Measurements from ENCODE around the gene NELL1.

The NELL1 gene

DNA sequence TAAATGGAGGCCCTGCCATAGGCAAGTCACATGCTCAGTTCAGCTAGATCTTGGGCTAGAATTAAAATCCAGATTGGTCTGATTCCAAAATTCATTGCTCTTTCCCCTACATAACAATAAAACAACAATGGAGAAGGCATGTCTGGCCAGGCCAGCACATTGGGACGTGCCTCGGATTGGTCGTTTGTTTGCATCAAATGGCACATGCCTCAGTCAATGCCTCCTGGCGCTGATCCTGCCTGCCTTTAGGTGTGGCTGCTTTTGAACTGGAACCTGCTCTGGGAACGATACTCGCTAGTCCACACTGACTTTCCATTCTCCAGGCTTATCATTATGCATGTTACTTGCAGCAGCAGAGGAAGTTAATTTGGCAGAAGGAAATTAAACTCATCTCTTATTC, 322.1 kb downstream of the NELL1 start:
- no peak for FAIRE-seq

DNA sequence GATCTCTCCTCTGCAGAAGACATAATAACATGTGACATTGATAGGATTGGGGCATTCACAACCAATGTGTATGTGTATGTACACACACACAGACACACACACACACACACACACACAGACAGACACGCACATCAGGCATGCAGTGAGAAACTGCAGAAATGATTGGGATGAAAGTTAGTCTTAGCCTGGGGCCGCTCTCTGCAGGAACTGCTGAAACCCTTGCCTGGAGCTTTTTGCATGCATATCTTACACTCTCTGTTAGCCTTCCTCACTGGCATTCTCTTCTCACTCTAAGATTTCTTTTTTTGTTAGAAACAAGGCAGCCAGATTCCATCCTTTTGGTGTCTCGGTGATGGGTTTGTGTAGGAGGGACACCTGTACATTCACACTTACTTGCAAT, 337.9 kb downstream of the NELL1 start:
- FAIRE-seq = no peak

DNA sequence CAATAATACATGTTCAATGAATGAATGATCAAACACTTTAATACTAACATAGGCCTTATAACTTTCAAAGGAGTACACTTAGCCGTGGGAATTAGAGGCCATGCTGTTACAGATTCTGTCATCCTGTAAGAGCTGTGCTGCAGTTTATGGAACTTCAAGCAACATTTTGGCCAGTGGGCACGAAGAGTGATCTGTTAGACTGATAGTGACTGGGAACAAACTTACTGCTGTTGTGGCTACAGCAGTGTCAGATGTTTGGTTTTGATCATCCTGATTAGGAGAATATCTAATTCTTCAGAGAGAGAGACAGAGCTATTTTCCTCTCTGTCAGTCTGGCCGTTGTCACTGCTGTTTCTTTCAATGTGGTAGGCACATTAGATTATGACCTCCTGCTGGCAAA, 348.9 kb downstream of the NELL1 start:
- FAIRE-seq = no peak

DNA sequence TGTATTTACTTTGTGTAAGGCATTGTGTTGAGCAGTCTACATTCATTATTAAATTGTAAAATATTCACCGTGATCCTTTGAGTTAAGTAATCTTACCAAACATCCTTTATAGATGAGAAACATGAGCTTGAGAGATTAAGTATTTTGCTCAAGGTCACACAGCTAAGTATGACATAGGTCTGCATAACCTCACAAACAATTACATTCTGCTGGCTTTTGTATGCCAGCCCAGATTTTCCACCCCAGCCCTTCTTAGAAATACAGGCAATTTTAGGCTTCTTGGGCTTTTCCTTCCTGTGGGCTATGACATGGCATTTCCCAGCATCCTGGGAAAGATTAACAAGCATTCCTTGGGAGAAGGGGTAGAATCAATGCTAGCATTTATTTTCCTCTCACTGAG, 357.3 kb downstream of the NELL1 start:
- FAIRE-seq = no peak

DNA sequence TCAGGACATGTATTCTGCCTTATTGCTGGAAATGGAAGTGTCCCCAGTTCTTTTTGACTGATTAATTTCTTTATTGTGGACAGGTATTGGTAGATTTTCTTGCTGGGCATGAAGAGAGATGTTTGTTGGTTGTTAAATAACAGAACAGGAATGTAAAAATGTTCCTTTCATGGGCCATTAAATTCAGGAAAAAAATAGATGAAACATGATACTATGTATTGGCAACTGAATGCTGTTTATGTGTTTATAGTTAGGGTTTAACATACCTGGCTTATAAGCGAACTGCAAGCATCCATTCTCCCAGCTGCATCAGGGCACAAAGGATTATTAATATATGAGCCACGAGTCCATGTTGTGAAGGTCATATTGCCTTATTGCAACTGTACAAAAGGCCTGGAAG, 368.5 kb downstream of the NELL1 start:
- no peak for FAIRE-seq

DNA sequence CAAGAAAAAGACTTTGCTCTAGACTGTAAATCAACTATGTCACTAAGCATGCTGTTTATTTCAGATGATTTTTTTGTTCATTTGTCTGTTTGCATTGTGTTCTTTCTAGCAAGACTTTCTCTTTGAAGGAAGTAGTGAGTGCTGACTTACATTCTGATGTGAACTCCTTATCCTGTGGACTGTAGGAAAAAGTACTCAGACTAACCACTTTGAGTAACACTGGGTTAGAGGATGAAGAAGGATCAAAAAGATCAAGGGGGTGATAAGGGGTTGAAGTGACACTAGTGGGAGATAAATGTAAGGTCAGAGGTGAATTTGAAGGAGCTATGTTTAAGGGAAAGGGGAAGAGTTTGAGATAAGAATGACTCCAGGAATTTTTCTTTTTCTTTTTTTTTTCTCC, 369.4 kb downstream of the NELL1 start:
- no peak for FAIRE-seq

DNA sequence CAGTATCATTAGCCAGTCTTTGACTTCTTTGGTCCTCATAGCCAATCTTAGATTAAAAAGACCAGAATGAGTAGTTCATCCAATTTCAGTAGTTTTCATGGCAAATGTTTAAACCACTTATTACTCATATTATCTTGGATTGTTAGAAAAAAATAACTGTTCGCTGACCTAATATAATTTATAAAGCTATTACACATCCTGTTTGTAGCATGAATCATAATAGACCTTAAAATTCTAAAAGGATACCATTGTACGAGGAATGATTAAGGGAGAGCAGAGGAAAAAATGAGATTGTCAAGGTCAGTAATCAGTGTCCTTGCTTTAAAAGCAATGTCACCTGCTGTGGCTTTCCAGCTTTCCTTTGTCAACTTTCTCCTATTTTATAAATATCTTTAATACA, 371.2 kb downstream of the NELL1 start:
- no peak for FAIRE-seq

DNA sequence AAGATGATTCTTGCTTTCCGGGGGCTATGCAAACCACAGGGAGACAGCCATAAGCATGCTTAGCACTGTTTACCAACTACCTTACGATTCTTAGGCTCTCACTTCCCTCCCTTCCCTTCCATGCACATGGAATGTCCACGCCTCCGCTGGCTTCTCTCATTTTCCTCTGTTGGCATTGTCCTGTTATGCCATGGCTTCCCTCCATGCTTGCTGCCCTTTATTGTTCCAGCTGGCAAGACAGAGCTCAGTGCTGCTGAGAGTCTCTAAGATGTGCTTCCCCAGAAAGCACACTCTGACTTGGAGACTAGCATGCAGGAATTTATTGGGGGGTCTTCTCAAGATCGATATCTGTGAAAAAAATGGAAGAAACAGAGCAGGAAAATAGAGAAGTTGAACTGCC, 379.2 kb downstream of the NELL1 start:
- no peak for FAIRE-seq

DNA sequence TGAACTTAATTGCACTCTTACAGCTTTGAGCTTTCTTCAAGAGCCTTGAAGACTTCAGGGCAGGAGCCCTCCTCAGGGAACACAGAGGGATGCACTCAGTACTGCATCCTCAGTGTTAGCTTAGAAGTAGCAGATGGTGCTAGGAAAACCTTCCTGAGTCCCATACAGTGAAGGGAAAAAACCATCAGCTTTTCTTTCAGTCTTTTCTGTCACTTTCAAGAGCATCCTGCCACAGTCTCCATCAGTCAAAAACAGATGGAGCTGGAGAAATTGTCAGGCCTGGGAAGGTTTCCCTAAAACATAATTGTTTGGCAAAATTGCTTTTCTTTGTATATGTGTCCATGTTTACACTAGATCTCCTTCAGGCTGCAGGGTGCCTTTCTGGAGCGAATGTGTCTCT, 384.1 kb downstream of the NELL1 start:
- FAIRE-seq = no peak

DNA sequence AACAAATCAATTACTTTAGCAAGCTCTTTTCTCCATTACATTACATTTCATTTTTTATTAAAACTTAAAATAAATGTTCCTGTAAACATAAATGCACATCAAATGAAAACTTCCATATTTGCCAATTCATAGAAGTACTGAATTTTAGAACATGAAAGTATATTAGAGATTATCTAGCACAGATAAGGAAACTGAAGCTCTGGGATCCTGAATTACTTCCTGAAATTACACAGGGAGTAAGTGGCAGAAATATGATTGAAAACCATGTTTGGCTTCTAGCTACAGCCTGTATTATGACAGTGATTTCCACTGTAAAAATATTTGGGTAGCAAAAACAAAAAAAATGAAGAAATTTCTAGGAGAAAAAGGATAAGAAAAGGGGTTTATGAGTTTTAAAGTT, 387.3 kb downstream of the NELL1 start:
- FAIRE-seq = no peak

DNA sequence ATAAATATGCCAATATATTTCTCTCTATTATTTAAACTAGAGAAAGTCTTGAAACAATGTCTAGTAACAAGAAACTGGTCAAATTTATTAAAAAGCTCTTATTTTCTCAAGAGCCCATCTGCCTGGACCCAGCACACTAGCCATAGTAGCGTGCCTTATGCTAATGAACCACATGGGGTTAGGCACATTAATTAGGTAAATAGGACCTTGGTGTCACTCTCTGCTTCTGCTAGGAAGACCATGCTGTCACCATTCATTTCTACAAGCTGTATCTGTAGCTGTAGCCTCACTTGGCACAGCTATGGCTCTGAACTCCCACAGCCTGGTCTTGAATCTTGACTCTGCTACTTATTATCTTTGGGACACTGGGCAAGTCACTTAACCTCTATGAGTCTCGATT, 390.5 kb downstream of the NELL1 start:
- no peak for FAIRE-seq

DNA sequence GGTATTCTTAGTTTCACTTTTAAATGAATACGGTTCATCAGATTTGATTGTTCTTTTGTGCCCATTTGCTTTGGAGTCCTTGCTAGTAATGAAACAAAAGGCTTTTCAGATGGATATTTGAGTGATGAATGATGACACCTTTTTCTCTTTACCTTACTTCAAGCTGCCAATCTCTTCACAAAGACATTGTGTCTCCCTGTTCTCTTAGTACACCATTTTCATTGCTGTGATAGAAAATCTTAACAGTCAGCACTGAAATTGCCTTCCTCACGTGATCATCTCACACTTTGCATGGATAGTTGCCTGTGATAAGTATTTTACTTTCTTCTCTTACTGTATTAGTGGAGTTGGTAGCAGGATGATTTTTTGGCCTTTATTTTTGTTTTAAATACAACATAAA, 396.6 kb downstream of the NELL1 start:
- no peak for FAIRE-seq

DNA sequence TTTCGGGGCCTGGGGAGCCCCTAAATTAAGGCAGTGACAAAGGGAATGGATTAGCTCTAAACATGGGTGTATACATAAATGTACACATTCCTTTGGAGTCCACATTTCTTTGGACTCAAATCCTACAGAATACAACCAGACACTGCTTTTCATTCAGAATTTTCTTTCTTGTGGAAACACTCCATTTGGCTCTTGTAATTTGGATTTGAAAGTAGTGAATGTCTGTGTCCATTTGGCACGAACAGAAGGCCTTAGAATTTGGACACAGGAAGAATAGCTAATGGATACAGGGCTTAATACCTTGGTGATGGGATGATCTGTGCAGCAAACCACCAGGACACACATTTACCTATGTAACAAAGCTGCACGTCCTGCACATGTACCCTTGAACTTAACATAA, 399.5 kb downstream of the NELL1 start:
- no peak for FAIRE-seq

DNA sequence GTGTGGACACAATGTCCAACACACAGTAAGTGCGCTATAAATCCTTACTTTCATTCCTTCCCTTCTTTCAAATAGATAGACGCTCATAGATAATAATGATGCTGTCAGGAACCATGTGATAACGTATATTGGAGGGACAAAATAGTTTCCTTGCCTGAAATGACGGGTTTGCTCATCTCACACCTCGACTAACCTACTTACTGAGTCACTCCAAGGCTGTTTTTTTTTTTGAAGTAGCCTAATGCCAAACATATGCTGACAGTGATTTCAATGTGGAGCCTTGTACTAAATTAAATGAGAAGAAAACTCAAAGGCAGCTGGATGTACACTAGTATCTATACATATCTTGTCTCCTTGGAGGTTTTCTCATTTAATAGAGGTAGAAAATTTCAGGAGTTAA, 400.5 kb downstream of the NELL1 start:
- no peak for FAIRE-seq

DNA sequence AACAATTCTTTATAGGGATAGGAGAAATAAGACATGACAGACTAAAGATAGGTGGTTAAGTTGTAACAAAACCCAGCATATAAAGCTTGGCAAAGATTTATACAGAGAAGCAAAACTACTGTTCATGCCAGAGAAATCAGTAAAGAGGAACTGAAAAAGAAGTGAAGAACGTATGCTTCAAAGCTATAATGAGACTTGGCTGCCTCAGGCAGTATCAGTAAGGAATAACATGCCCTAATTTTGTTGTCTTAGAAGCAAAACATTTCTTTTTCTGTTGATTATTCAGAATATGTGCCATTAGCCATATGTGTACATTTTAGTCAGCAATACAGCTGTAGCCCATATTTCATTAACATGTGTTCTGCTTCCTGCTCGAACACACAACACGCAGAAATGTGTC, 403.2 kb downstream of the NELL1 start:
- FAIRE-seq = no peak

DNA sequence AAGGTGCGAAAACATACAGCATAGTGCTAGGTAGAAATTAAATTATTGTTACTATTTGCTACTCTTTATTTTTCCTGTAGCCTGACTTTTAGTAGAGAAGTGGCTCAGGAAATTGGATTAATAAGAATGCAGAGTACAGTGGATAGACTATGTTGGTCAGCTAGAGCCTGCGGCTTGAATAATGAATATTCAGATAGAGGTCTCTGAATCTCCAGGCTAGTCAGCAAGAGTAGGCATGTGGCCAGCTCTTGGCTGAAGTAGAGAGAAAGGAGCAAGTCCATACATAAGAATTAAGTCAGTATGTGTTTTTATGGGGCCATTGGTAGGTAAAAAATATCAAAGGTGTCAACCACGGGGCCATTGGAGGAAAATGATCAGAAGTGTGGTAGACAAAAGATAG, 413.5 kb downstream of the NELL1 start:
- no peak for FAIRE-seq

DNA sequence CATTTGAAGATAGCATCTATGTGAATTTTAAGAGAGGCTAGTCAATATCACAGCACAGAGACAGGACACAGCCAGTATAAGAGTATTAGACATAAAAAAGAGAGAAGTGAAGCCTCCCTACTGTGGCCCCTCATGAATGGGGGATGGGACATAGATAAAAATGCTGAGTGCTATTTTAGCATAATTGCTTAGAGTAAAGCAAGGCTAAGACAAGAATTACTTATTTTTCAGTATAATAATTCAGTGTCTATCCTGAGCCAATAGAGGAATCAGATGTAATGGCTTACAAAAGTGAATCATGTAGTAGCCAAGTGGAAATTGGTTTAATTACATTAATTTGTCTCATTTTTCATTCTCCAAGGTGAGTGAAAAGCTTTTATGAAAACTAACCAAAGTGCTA, 419.5 kb downstream of the NELL1 start:
- no peak for FAIRE-seq

DNA sequence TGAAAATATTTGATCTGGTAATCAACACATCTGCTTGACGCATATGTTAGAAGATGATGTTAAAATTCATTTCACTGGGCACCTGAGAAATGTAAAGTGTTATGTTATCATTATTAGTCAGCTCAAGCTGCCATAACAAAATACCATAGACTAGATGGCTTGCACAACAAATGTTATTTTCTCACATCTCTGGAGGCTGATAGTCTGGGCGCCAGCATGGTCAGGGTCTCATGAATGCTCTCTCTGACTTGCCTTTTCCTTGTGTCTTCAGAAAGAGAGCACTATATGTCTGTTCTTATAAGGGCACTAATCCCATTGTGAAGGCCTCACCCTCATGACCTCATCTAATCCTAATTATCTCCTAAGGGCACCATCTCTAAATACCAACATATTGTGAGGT, 435.3 kb downstream of the NELL1 start:
- no peak for FAIRE-seq

DNA sequence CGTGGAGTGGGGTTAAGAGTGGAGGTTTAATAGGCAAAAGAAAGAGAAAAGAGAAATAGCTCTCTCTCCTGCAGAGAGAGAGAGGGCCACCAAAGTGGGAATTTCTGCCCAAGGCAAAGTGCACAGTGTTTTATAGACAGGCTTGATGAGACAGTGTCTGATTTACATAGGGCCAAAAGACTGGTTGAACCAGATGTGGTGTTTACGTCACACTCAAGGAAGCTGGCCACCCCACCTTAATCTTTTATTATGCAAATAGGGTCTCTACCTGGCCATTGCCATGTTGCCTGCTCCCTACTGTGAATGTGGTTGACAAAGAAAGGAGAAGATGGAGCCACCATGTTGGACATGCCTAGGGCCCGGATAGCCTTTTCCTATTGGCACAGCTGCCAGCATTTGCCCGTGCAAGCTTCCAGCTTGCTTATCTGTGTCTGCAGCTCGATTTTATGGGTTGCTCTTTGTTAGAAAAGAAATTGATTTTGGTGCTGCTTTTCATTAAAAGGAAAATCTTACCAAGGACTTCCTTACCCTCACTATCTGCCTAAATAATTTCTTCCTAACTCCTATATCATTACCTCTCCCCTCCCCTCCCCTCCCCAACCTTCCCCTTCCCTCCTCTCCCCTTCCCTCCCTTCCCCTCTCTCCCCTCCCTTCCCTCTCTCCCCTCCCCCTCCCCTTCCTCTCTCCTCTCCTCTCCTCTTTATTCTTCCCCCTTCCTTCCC, 436.0 kb downstream of the NELL1 start:
- no peak for FAIRE-seq

DNA sequence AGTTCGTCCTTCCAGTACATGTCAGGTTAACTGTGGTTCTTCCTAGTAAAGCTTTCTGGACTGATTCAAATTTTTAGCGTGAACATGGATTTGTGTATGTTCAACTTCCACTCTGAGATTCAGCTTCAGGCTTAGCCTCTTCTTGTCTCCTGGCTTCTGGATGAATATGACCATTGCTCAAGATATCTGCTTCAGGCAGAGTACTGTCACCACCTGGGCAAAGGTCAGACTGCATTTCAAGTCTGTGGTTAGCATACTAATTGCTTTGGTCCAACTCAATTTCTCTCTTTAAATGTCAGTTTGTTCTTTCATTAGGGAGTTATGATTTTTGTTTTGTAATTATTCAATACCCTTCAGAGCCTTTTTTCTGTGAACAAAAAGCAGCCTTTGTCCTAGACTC, 440.0 kb downstream of the NELL1 start:
- no peak for FAIRE-seq

DNA sequence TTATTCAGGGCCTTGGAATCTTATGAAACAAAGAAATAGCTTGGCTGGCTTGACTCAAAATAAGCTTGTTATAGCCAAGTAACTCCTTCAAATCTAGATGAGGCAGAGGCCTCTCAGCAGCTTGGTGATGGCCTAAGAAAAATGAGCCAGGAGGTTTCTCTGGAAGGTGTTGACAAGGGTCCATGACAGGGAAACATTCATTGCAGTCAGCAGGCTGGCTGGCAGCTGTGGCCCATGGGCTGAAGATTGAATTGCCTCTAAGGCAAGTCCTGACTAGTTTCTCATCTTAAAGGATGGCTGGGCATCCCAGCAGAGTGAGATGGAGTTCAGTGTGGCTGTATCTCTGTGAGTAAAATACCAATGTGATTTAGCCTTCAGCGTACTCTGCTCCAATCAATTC, 441.0 kb downstream of the NELL1 start:
- no peak for FAIRE-seq

DNA sequence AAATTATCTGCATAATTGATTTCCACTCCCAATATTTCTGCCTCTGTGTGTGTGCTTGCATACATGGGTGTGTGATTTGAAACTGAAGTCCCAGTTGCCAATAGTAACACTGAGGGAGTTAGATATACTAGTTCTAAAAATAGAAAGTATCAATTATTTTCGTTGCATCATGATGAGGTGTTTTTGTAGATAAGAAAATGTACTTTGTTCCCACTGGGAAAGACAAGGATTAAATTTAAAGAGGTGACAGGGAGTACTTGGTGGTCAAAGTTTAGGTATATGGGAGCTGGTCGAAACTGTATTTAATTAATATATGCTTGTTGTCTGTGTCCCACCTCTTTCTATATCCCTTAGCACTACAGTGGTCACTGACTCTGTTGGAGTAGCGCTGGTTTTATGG, 444.5 kb downstream of the NELL1 start:
- FAIRE-seq = no peak

DNA sequence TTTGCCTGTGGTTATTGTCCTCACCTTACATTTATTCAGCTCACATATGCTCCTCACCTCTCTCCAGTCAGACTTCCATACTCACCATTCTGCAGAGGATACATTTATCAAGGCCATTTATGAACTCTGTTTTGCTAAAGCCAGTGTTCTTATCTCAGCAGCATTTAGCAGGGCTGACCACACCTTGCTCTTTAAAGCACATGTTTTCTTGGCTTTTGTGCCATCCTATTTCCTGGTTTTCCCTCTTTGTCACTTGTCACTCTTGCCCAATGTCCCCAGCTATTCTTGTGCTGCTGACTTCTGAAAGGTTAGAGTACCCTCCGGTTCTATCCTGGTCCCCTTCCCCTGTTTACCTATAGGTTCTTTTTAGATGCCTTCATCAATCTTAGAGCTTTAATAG, 446.6 kb downstream of the NELL1 start:
- no peak for FAIRE-seq

DNA sequence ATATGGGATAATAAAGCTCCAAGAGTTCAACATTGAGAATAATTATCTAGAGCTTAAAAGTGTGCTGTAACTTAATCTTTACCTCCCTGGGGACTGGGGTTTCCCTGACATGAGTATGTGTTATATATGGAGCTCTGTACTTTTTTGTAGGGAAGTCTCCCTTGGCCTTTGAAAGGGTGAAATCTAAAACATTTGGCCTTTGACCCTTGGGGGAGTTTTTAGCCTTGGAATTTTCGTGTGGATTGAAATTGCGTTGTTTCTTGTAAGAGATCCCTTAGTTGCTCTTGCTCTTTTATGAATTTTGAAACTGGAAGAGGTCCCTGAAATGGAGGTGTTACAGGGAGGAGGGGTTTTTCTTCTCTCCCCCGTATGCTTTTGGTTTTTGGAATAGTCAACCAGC, 450.0 kb downstream of the NELL1 start:
- FAIRE-seq = no peak

DNA sequence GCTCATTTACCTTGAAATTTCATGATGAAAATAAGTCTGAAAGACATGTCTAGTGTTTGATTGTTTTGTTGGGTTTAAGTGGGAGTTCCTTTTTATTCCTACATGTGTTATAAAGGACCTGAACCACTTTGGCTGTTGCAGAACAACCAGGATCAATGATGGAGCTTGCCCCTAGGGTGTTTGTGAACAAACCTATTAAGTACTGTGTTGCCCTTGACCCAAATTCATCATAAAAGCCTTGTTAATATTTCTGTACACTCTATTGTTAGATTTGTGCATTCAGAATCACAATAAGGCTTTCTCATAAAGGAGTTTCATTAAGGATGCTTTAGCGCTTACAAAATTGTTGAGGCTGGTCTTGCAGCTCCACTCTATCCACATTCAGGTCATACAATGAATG, 452.6 kb downstream of the NELL1 start:
- no peak for FAIRE-seq

DNA sequence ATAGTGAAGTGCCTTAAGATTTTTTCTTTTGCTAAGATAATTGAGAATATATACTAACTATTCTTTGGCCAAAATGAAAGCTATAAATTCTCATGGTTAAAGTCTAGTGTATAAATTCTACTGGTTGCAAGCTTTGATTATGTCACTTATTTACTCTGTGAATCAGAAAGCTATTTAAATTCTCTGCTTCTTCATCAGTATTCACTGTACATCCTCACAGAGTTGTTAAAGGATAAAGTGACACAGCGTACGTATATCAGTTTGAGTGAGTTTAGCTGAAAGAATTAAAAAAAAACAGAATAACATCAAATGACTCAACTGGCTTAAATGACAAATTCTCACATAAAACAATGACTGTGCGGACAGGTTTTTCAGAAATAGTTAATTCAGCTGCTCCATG, 453.1 kb downstream of the NELL1 start:
- no peak for FAIRE-seq
